GM06990 (cell line): ENCODE data around the gene AGBL4.

Source experiments
- DNase-seq: peaks from one replicate; pipeline ENCODE4 v3.0.0-alpha.2; 2011; ENCODE audit not compliant: insufficient read length; ENCODE audit errors: extremely low read depth
- H3K27me3 ChIP-seq: replicated peaks from 2 replicates; pipeline ENCODE4 v1.6.0; 2011; ENCODE audit warnings: low read length; ENCODE audit not compliant: control insufficient read depth, insufficient read depth
- H3K36me3 ChIP-seq: 2 replicates; pipeline ENCODE4 v1.5.1; 2011; ENCODE audit warnings: low read length; ENCODE audit not compliant: control insufficient read depth, insufficient read depth
- H3K4me3 ChIP-seq: replicated peaks from 2 replicates; pipeline ENCODE4 v1.5.1; 2011; ENCODE audit warnings: low read depth, mild to moderate bottlenecking, control low read depth, low read length
- CTCF ChIP-seq: IDR thresholded peaks from 2 replicates; pipeline ENCODE4 v1.5.1; 2011; ENCODE audit warnings: low read length, control low read depth, mild to moderate bottlenecking, inconsistent platforms; ENCODE audit not compliant: insufficient read depth, poor library complexity, severe bottlenecking

The AGBL4 gene

GRCh38 chr1:49171941-49172593 lies 851.7 kb downstream of the AGBL4 start:
- no peak for TF ChIP-seq CTCF
- Histone ChIP-seq H3K4me3 (no peak overlapping the region), H3K36me3 (no peaks in the 10 kb centered on the region), H3K27me3 (no peaks in the 10 kb centered on the region)
- no peak for DNase-seq

GRCh38 chr1:49166031-49166430 lies 857.7 kb downstream of the AGBL4 start:
- H3K4me3 ChIP-seq, result no peak overlapping the region
- no peak for DNase-seq
- no peak for TF ChIP-seq CTCF
- H3K27me3 ChIP-seq, result no peaks in the 10 kb centered on the region
- no peaks in the 10 kb centered on the region for H3K36me3 ChIP-seq

- no peak for DNase-seq
- no peak for TF ChIP-seq CTCF
- no peaks in the 10 kb centered on the region for H3K36me3 ChIP-seq
- no peaks in the 10 kb centered on the region for H3K27me3 ChIP-seq
- no peak overlapping the region for H3K4me3 ChIP-seq
These were observed 860.7 kb downstream of the AGBL4 start for GRCh38 chr1:49163031-49163430.

GRCh38 chr1:49160677-49161076 lies 863.1 kb downstream of the AGBL4 start:
- H3K4me3 ChIP-seq, result no peak overlapping the region
- DNase-seq, result no peak
- no peak for TF ChIP-seq CTCF
- H3K27me3 ChIP-seq, result no peaks in the 10 kb centered on the region
- no peaks in the 10 kb centered on the region for H3K36me3 ChIP-seq

GRCh38 chr1:49136738-49137251 lies 887.0 kb downstream of the AGBL4 start:
- Histone ChIP-seq H3K27me3 (no peaks in the 10 kb centered on the region), H3K36me3 (no peaks in the 10 kb centered on the region), H3K4me3 (no peak overlapping the region)
- no peak for DNase-seq
- no peak for TF ChIP-seq CTCF

GRCh38 chr1:49125746-49126145 lies 898.0 kb downstream of the AGBL4 start:
- H3K27me3 ChIP-seq, result no peaks in the 10 kb centered on the region
- no peak overlapping the region for H3K4me3 ChIP-seq
- no peaks in the 10 kb centered on the region for H3K36me3 ChIP-seq
- no peak for DNase-seq
- no peak for TF ChIP-seq CTCF
